IMR-90 (cell line): ENCODE results near the gene OPTC. TPM values are rescaled to one million over a fixed set of nuclear protein-coding genes. Genes with fewer than 3 reads are reported as not detected.
A peak's percentile ranks its signal among the peaks of the same experiment; 100 is the strongest.
"Not testable (repeated sequence)": the region's sequence is repeated elsewhere in the genome, so short reads cannot be mapped to it uniquely, and the experiment has no call there.

ENCODE experiments used
- ATAC-seq: fragments of 200-7000 bp; cut with Tn5 transposase; 2 replicates; pipeline ENCODE4 v1.9.1; 2020; ENCODE audit warnings: low read depth, mild to moderate bottlenecking, moderate library complexity
- BruUV-seq: library from RNA; stranded (reverse); fragments of 400-500 nt; replicated peaks from 2 replicates; lab custom pipeline; 2021; lab: Mats Ljungman, UMichigan
- CTCF ChIA-PET: fragments of 300-600 bp; formaldehyde crosslinking; extraction: SDS; loops from one replicate; lab custom pipeline; 2021; ENCODE audit warnings: antibody characterized with exemption; lab: Yijun Ruan, JAX
- POLR2A ChIA-PET: fragments of 300-600 bp; sonication (Branson Sonifier 250); formaldehyde crosslinking; loops from one replicate; lab custom pipeline; 2022; ENCODE audit warnings: antibody characterized with exemption; ENCODE audit not compliant: unreplicated experiment; lab: Charles Lee
- DNase-seq: peaks from one replicate; pipeline ENCODE4 v3.0.0; 2013
- H2AFZ ChIP-seq: replicated peaks from 2 replicates; pipeline ENCODE3; 2013; ENCODE audit warnings: low read length, mild to moderate bottlenecking; ENCODE audit not compliant: poor library complexity
- H2AK5ac ChIP-seq: 2 replicates; pipeline ENCODE4 v1.6.1; 2013; ENCODE audit warnings: low read depth, low read length, inconsistent platforms
- H2AK9ac ChIP-seq: replicated peaks from 2 replicates; pipeline ENCODE3; 2013; ENCODE audit warnings: mild to moderate bottlenecking, low read depth, low read length, moderate library complexity; ENCODE audit not compliant: poor library complexity
- H2BK120ac ChIP-seq: 2 replicates; pipeline ENCODE4 v1.6.1; 2013; ENCODE audit warnings: low read depth, low read length, inconsistent platforms
- H2BK15ac ChIP-seq: 3 replicates; pipeline ENCODE4 v1.6.1; 2013; ENCODE audit warnings: low read depth, low read length, inconsistent platforms
- H2BK20ac ChIP-seq: 2 replicates; pipeline ENCODE4 v1.6.1; 2013; ENCODE audit warnings: low read depth, mild to moderate bottlenecking, inconsistent platforms, low read length, moderate library complexity
- H2BK5ac ChIP-seq: 2 replicates; pipeline ENCODE4 v1.6.1; 2013; ENCODE audit warnings: mild to moderate bottlenecking, low read depth, low read length, inconsistent platforms; ENCODE audit not compliant: poor library complexity, severe bottlenecking
- H3K14ac ChIP-seq: replicated peaks from 2 replicates; pipeline ENCODE4 v1.6.1; 2013; ENCODE audit warnings: low read depth, low read length, inconsistent platforms
- H3K18ac ChIP-seq: 2 replicates; pipeline ENCODE4 v1.6.1; 2013; ENCODE audit warnings: low read depth, low read length, control low read depth
- H3K23ac ChIP-seq: 2 replicates; pipeline ENCODE4 v1.6.1; 2013; ENCODE audit warnings: low read depth, low read length, inconsistent platforms
- H3K27ac ChIP-seq: 2 replicates; pipeline ENCODE4 v1.5.1; 2013; ENCODE audit warnings: mild to moderate bottlenecking, control low read depth, low read length; ENCODE audit not compliant: insufficient read depth
- H3K27me3 ChIP-seq: 2 replicates; pipeline ENCODE4 v1.6.1; 2013; ENCODE audit warnings: low read length; ENCODE audit not compliant: control insufficient read depth, insufficient read depth
- H3K36me3 ChIP-seq: 2 replicates; pipeline ENCODE4 v1.6.1; 2013; ENCODE audit warnings: low read length, mixed read lengths; ENCODE audit not compliant: control insufficient read depth, insufficient read depth
- H3K4ac ChIP-seq: 2 replicates; pipeline ENCODE4 v1.6.1; 2013; ENCODE audit warnings: low read depth, low read length, inconsistent platforms
- H3K4me1 ChIP-seq: 2 replicates; pipeline ENCODE4 v1.6.1; 2013; ENCODE audit warnings: low read length, mixed read lengths; ENCODE audit not compliant: control insufficient read depth, insufficient read depth
- H3K4me2 ChIP-seq: 2 replicates; pipeline ENCODE4 v1.6.1; 2013; ENCODE audit warnings: low read depth, mild to moderate bottlenecking, control low read depth, low read length, moderate library complexity
- H3K4me3 ChIP-seq: 2 replicates; pipeline ENCODE4 v1.5.1; 2013; ENCODE audit warnings: low read depth, mild to moderate bottlenecking, control low read depth, low read length, moderate library complexity; ENCODE audit not compliant: insufficient read depth
- H3K56ac ChIP-seq: 2 replicates; pipeline ENCODE4 v1.6.1; 2013; ENCODE audit warnings: low read length, inconsistent platforms; ENCODE audit not compliant: insufficient read depth; ENCODE audit errors: extremely low read depth
- H3K79me1 ChIP-seq, 2 experiments: 2 replicates each; pipeline ENCODE4 v1.6.1; 2013; ENCODE audit warnings: low read length in 2 of 2, inconsistent platforms in 1 of 2, low read depth in 1 of 2
- H3K9ac ChIP-seq: 2 replicates; pipeline ENCODE4 v1.6.1; 2013; ENCODE audit warnings: low read depth, low read length, control low read depth
- H3K9me1 ChIP-seq: 2 replicates; pipeline ENCODE4 v1.6.1; 2013; ENCODE audit warnings: low read length, inconsistent platforms; ENCODE audit not compliant: insufficient read depth
- H3K9me3 ChIP-seq: 2 replicates; pipeline ENCODE4 v1.6.1; 2013; ENCODE audit warnings: low read length; ENCODE audit not compliant: control insufficient read depth, insufficient read depth
- H4K20me1 ChIP-seq: 2 replicates; pipeline ENCODE4 v1.6.1; 2013; ENCODE audit warnings: low read length, inconsistent platforms; ENCODE audit not compliant: insufficient read depth
- H4K5ac ChIP-seq: 2 replicates; pipeline ENCODE4 v1.6.1; 2013; ENCODE audit warnings: mild to moderate bottlenecking, low read depth, low read length, control low read depth
- H4K8ac ChIP-seq, 2 experiments: 2 replicates each; pipeline ENCODE4 v1.6.1; 2013; ENCODE audit warnings: low read depth in 2 of 2, low read length in 2 of 2, control low read depth in 1 of 2, inconsistent platforms in 1 of 2
- H4K91ac ChIP-seq: 2 replicates; pipeline ENCODE4 v1.6.1; 2013; ENCODE audit warnings: low read depth, low read length, inconsistent platforms; ENCODE audit not compliant: insufficient read depth
- BHLHE40 ChIP-seq: fragments of 150-350 bp; IDR thresholded peaks from 2 replicates; pipeline ENCODE4 v1.6.1; 2016; ENCODE audit warnings: mild to moderate bottlenecking, low read depth, low read length
- WGBS, 2 experiments: methylation state at CpG; one replicate each; pipeline versions ENCODE4 v1.1.5 to v1.1.7; 2013; ENCODE audit warnings: missing lambda C conversion rate in 2 of 2; ENCODE audit not compliant: insufficient read length in 1 of 2; ENCODE audit errors: extremely low coverage in 2 of 2; 5-methylcytosine and 5-hydroxymethylcytosine counted together
- dilution Hi-C: fragments of 300-500 bp; cut with HindIII; formaldehyde crosslinking; loops from one replicate; pipeline ENCODE4 v1.14.3; 2018; ENCODE audit warnings: low sequenced_read_pairs; ENCODE audit not compliant: unreplicated experiment
- in situ Hi-C: fragments of 300-500 bp; cut with MboI; formaldehyde crosslinking; loops from 3 replicates; pipeline ENCODE4 v1.14.3; 2019; ENCODE audit warnings: low sequenced_read_pairs, inconsistent platforms, mixed read lengths
- intact Hi-C: fragments of 100-400 bp; cut with micrococcal nuclease; formaldehyde crosslinking; loops from 2 replicates; pipeline ENCODE4 v1.10.0; 2022
- polyA plus RNA-seq, 3 experiments: library from polyadenylated mRNA; depleted of rRNA; stranded (reverse); fragments of >200 nt; gene quantifications; 2 replicates each; pipeline ENCODE4 v1.2.3, GENCODE V29; 2012; ENCODE audit warnings: low replicate concordance in 1 of 3
- total RNA-seq: library from RNA; depleted of rRNA; stranded (reverse); fragments of >200 nt; gene quantifications from 2 replicates; pipeline ENCODE4 v1.2.3, GENCODE V29; 2012

OPTC gene
- total and polyA plus RNA-seq, 2 of the 4 experiments (the other 2 are of a cell fraction), result not detected

GRCh38 chr1:203517426-203518110, 23.6 kb downstream of the OPTC start:
- H3K23ac ChIP-seq, result no peak overlapping the region
- no peak overlapping the region for H3K9ac ChIP-seq
- no peak overlapping the region for H3K14ac ChIP-seq
- no peak overlapping the region for H3K4me2 ChIP-seq
- peaks cover 28% of the 10 kb centered on the region for H3K4me1 ChIP-seq
- peak overlapping the region; percentile 48 for H2AK9ac ChIP-seq
- H4K8ac ChIP-seq, result no peak overlapping the region
- no TSS peak for BruUV-seq
- H3K4ac ChIP-seq, result no peak overlapping the region
- H3K4me3 ChIP-seq, result no peak overlapping the region
- no peak overlapping the region for H3K27ac ChIP-seq
- peaks cover 0 to 21% of the 10 kb centered on the region in 2 experiments; a peak in 3 of 4 replicates for H3K79me1 ChIP-seq
- DNase-seq, result no peak
- CTCF ChIA-PET, result no interaction called here
- H2AFZ ChIP-seq, result peak overlapping the region; percentile 24
- H4K5ac ChIP-seq, result no peak overlapping the region
- in situ Hi-C loops (no loop called here), intact Hi-C loops (no loop called here), dilution Hi-C loops (no loop called here)
- peaks cover 28% of the 10 kb centered on the region for H3K9me1 ChIP-seq
- H4K20me1 ChIP-seq, result no peaks in the 10 kb centered on the region
- ATAC-seq, result no peak
- no peak overlapping the region for H2BK15ac ChIP-seq
- H2BK5ac ChIP-seq, result no peak overlapping the region
- 65% methylated on average over 2 of the region's 11 CpGs; no CpG with 5 or more reads in 1 of the 2 experiments for WGBS, 2 experiments
- no peak overlapping the region for H4K91ac ChIP-seq
- H3K18ac ChIP-seq, result no peak overlapping the region
- TF ChIP-seq BHLHE40, result no peak
- no peaks in the 10 kb centered on the region for H3K27me3 ChIP-seq
- no peaks in the 10 kb centered on the region for H3K36me3 ChIP-seq
- peak overlapping the region; percentile 15; the same call in 1 of the 2 replicates for H2AK5ac ChIP-seq
- no peak overlapping the region for H3K56ac ChIP-seq
- no peak overlapping the region for H2BK120ac ChIP-seq
- POLR2A ChIA-PET, result no interaction called here
- H2BK20ac ChIP-seq, result no peak overlapping the region; the same call in 1 of the 2 replicates
- no peaks in the 10 kb centered on the region for H3K9me3 ChIP-seq

GRCh38 chr1:203518139-203518538, 24.2 kb downstream of the OPTC start:
- WGBS, 2 experiments, result no CpG with 5 or more reads among the region's 4 CpGs
- CTCF ChIA-PET, ATAC-seq: not testable (repeated sequence)

More at GRCh38 chr1:203518139-203518538, 24.2 kb downstream of the OPTC start:
- H2BK120ac ChIP-seq, H3K4me3 ChIP-seq, in situ Hi-C loops, POLR2A ChIA-PET, DNase-seq, H3K4ac ChIP-seq, H2AFZ ChIP-seq, H2BK5ac ChIP-seq, H3K27ac ChIP-seq, H2BK15ac ChIP-seq, H3K9ac ChIP-seq, H3K36me3 ChIP-seq, intact Hi-C loops, dilution Hi-C loops, H2BK20ac ChIP-seq, H3K56ac ChIP-seq, H4K91ac ChIP-seq, H3K14ac ChIP-seq, H3K9me3 ChIP-seq, H2AK9ac ChIP-seq, BruUV-seq, H3K4me2 ChIP-seq, H2AK5ac ChIP-seq, H3K23ac ChIP-seq, H4K8ac ChIP-seq, H4K5ac ChIP-seq, H3K27me3 ChIP-seq, H3K18ac ChIP-seq, H4K20me1 ChIP-seq: not testable (repeated sequence)
- peaks cover 28% of the 10 kb centered on the region for H3K9me1 ChIP-seq
- H3K4me1 ChIP-seq, result peaks cover 25% of the 10 kb centered on the region
- H3K79me1 ChIP-seq, result peaks cover 0 to 19% of the 10 kb centered on the region in 2 experiments; a peak in 3 of 4 replicates
